ENCODE measurements around the gene IFI6.

GRCh38 chr1:27628712-27629111 is 43.3 kb downstream of the IFI6 start:
- no peak for TF ChIP-seq EP300 (IDR thresholded peaks at IDR 0.05; ENCODE audit: borderline replicate concordance)
- TF ChIP-seq MAX (IDR thresholded peaks at IDR 0.05): no peak
- no peak for TF ChIP-seq TEAD4 (IDR thresholded peaks at IDR 0.05)
